Measurements from ENCODE around the gene TMEM214. TPM values are rescaled to one million over a fixed set of nuclear protein-coding genes. Genes with fewer than 3 reads are reported as not detected.
A peak's percentile ranks its signal among the peaks of the same experiment; 100 is the strongest.

The TMEM214 gene
- total RNA-seq, 1 donor from 2014 or later = 83.9 TPM

- DNase-seq (ENCODE audit: extremely low spot score, unreplicated experiment) = no peak
- TF ChIP-seq CTCF (conservative IDR thresholded peaks at IDR 0.05) = no peak
- Mint-ChIP-seq H3K27me3 (peaks cover 21% of the 10 kb centered on the region), H3K4me1 (ENCODE audit: unreplicated experiment) (peaks cover 50% of the 10 kb centered on the region), H3K27ac (no peak overlapping the region), H3K9me3 (no peaks in the 10 kb centered on the region), H3K36me3 (peaks cover 5% of the 10 kb centered on the region), H3K4me3 (peak overlapping the region; percentile 81)
Measured at GRCh38 chr2:27079233-27080139, 46.7 kb downstream of the TMEM214 start.

DNA sequence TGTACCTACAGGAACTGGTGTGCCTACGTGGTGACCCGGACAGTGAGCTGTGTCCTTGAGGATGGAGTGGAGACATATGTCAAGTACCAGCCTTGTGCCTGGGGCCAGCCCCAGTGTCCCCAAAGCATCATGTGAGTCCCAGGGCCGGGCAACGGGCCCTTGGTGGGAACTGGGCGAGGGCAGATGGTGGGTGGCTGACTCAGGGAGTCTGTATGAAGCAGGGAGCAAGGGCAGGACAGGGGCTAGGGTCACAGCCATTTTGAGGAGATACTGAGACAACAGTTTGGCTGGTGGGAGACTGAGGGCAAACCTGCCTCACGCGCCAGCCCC lies 47.3 kb downstream of the TMEM214 start:
- Mint-ChIP-seq H3K27ac (no peak overlapping the region), H3K4me3 (peak overlapping the region; percentile 81), H3K36me3 (peaks cover 5% of the 10 kb centered on the region), H3K9me3 (no peaks in the 10 kb centered on the region), H3K4me1 (ENCODE audit: unreplicated experiment) (peaks cover 44% of the 10 kb centered on the region), H3K27me3 (peaks cover 17% of the 10 kb centered on the region)
- no peak for DNase-seq (ENCODE audit: extremely low spot score, unreplicated experiment)
- TF ChIP-seq CTCF (conservative IDR thresholded peaks at IDR 0.05) = no peak

DNA sequence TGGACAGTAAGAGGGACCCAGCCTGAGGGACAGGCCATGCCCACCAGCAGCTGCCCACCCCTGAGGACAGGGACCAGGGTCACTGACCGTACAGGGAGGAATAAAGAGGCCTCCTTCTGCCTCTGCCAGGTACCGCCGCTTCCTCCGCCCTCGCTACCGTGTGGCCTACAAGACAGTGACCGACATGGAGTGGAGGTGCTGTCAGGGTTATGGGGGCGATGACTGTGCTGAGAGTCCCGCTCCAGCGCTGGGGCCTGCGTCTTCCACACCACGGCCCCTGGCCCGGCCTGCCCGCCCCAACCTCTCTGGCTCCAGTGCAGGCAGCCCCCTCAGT lies 47.8 kb downstream of the TMEM214 start:
- Mint-ChIP-seq H3K4me1 (ENCODE audit: unreplicated experiment) (peaks cover 40% of the 10 kb centered on the region), H3K36me3 (peaks cover 5% of the 10 kb centered on the region), H3K9me3 (no peaks in the 10 kb centered on the region), H3K27me3 (peaks cover 17% of the 10 kb centered on the region), H3K27ac (peak overlapping the region; percentile 93), H3K4me3 (peak overlapping the region; percentile 85)
- no peak for DNase-seq (ENCODE audit: extremely low spot score, unreplicated experiment)
- no peak for TF ChIP-seq CTCF (conservative IDR thresholded peaks at IDR 0.05)

DNA sequence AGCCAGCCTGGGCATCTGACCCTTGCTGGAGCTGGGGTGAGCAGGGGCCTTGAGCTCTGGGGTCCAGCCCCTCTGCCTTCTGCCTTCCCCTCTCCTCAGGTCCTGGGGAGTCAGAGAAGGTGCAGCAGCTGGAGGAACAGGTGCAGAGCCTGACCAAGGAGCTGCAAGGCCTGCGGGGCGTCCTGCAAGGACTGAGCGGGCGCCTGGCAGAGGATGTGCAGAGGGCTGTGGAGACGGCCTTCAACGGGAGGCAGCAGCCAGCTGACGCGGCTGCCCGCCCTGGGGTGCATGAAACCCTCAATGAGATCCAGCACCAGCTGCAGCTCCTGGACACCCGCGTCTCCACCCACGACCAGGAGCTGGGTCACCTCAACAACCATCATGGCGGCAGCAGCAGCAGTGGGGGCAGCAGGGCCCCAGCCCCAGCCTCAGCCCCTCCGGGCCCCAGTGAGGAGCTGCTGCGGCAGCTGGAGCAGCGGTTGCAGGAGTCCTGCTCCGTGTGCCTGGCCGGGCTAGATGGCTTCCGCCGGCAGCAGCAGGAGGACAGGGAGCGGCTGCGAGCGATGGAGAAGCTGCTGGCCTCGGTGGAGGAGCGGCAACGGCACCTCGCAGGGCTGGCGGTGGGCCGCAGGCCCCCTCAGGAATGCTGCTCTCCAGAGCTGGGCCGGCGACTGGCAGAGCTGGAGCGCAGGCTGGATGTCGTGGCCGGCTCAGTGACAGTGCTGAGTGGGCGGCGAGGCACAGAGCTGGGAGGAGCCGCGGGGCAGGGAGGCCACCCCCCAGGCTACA lies 49.4 kb downstream of the TMEM214 start:
- TF ChIP-seq CTCF (conservative IDR thresholded peaks at IDR 0.05) = no peak
- no peak overlapping the region for H3K4me3 Mint-ChIP-seq
- H3K27ac Mint-ChIP-seq = no peak overlapping the region
- H3K4me1 Mint-ChIP-seq (ENCODE audit: unreplicated experiment) = peaks cover 30% of the 10 kb centered on the region
- H3K9me3 Mint-ChIP-seq = no peaks in the 10 kb centered on the region
- DNase-seq (ENCODE audit: extremely low spot score, unreplicated experiment) = no peak
- H3K27me3 Mint-ChIP-seq = peaks cover 6% of the 10 kb centered on the region
- H3K36me3 Mint-ChIP-seq = peaks cover 5% of the 10 kb centered on the region

- Mint-ChIP-seq H3K4me1 (ENCODE audit: unreplicated experiment) (peaks cover 26% of the 10 kb centered on the region), H3K27ac (no peak overlapping the region), H3K27me3 (peaks cover 7% of the 10 kb centered on the region), H3K36me3 (peaks cover 5% of the 10 kb centered on the region), H3K4me3 (no peak overlapping the region), H3K9me3 (no peaks in the 10 kb centered on the region)
- no peak for TF ChIP-seq CTCF (conservative IDR thresholded peaks at IDR 0.05)
- no peak for DNase-seq (ENCODE audit: extremely low spot score, unreplicated experiment)
Measured at GRCh38 chr2:27082773-27083409, 50.1 kb downstream of the TMEM214 start.
